GM18505 (cell line): Measurements from ENCODE around the gene EGLN3.

ENCODE experiments used
- ATAC-seq: cut with Tn5 transposase; IDR thresholded peaks from one replicate; pipeline ENCODE4 v1.9.1; 2021; ENCODE audit not compliant: unreplicated experiment
- POLR2A ChIP-seq: IDR thresholded peaks from 4 replicates; pipeline ENCODE4 v1.6.1; 2011; ENCODE audit warnings: borderline replicate concordance; ENCODE audit not compliant: insufficient read depth, insufficient read length; ENCODE audit errors: extremely low read depth

Gene EGLN3

GRCh38 chr14:33950320-33951182 is at the start of gene EGLN3:
TSS of gene EGLN3 (minus strand) at chr14:33951074. CDS start at chr14:33950752, 322 bp downstream.
- ATAC-seq: peak; percentile 89
- peak; percentile 76 for TF ChIP-seq POLR2A

GRCh38 chr14:34000396-34000795 is 49.5 kb upstream of the EGLN3 start:
- no peak for ATAC-seq
- no peak for TF ChIP-seq POLR2A

- TF ChIP-seq POLR2A: no peak
- ATAC-seq: no peak
Measured at GRCh38 chr14:33999771-34000291, 49.0 kb upstream of the EGLN3 start.

GRCh38 chr14:33997611-33998010 is 46.7 kb upstream of the EGLN3 start:
- TF ChIP-seq POLR2A: no peak
- no peak for ATAC-seq

GRCh38 chr14:33996462-33996861 is 45.6 kb upstream of the EGLN3 start:
- ATAC-seq: no peak
- TF ChIP-seq POLR2A: no peak

GRCh38 chr14:33993246-33993645 is 42.4 kb upstream of the EGLN3 start:
- no peak for ATAC-seq
- no peak for TF ChIP-seq POLR2A

GRCh38 chr14:33992274-33993007 is 41.6 kb upstream of the EGLN3 start:
- no peak for ATAC-seq
- no peak for TF ChIP-seq POLR2A

GRCh38 chr14:33990790-33991189 is 39.9 kb upstream of the EGLN3 start:
- ATAC-seq: no peak
- TF ChIP-seq POLR2A: no peak

- no peak for TF ChIP-seq POLR2A
- no peak for ATAC-seq
Measured at GRCh38 chr14:33987565-33988080, 36.7 kb upstream of the EGLN3 start.

GRCh38 chr14:33986804-33987203 is 35.9 kb upstream of the EGLN3 start:
- no peak for TF ChIP-seq POLR2A
- no peak for ATAC-seq

- TF ChIP-seq POLR2A: no peak
Measured at GRCh38 chr14:33985242-33985641, 34.4 kb upstream of the EGLN3 start.

GRCh38 chr14:33979613-33980276 is 28.9 kb upstream of the EGLN3 start:
- ATAC-seq: peak; percentile 65
- no peak for TF ChIP-seq POLR2A

More at GRCh38 chr14:33985242-33985641, 34.4 kb upstream of the EGLN3 start:
- no peak for ATAC-seq
